ENCODE data around the gene ANKHD1. TPM values are rescaled to one million over a fixed set of nuclear protein-coding genes. Genes with fewer than 3 reads are reported as not detected.

The ANKHD1 gene
- total and polyA plus RNA-seq, 9 donors: 48.3 to 141 (median 110) TPM

GRCh38 chr5:140554454-140554853, 152.8 kb downstream of the ANKHD1 start:
- H3K36me3 ChIP-seq: no peaks in the 10 kb centered on the region
- no peak overlapping the region for H3K27ac ChIP-seq
- H3K4me1 ChIP-seq (ENCODE audit: insufficient read depth): peaks cover 6% of the 10 kb centered on the region
- H3K4me3 ChIP-seq: no peak overlapping the region
- intact Hi-C loops (cut with DNase I): no loop called here
- H3K27me3 ChIP-seq: no peaks in the 10 kb centered on the region
- no peak for DNase-seq
- no peaks in the 10 kb centered on the region for H3K9me3 ChIP-seq
- 46 to 54% (median 49%) methylated on average over 2 of the region's 2 CpGs for WGBS, 3 donors
- TF ChIP-seq CTCF (IDR thresholded peaks at IDR 0.05): no peak
- no peak for TF ChIP-seq EP300 (IDR thresholded peaks at IDR 0.05)
- TF ChIP-seq POLR2A (IDR thresholded peaks at IDR 0.05): no peak

GRCh38 chr5:140555747-140556312, 154.2 kb downstream of the ANKHD1 start:
- Histone ChIP-seq H3K4me3 (no peak overlapping the region), H3K36me3 (no peaks in the 10 kb centered on the region), H3K4me1 (ENCODE audit: insufficient read depth) (peaks cover 5% of the 10 kb centered on the region), H3K27ac (no peak overlapping the region), H3K9me3 (no peaks in the 10 kb centered on the region), H3K27me3 (no peaks in the 10 kb centered on the region)
- no peak for DNase-seq
- no peak for TF ChIP-seq CTCF (IDR thresholded peaks at IDR 0.05)
- TF ChIP-seq EP300 (IDR thresholded peaks at IDR 0.05): no peak
- TF ChIP-seq POLR2A (IDR thresholded peaks at IDR 0.05): no peak
- intact Hi-C loops (cut with DNase I): loop anchor here in 1 of 4 donors (5.0 kb wide), 1 partner anchor 86 kb away; no protein-coding TSS in a partner anchor
- 71 to 86% (median 75%) methylated on average over 1 of the region's 1 CpG for WGBS, 3 donors

- intact Hi-C loops (cut with DNase I): loop anchor here in 1 of 4 donors (5.0 kb wide), 1 partner anchor 86 kb away; no protein-coding TSS in a partner anchor
- 3 to 6% (median 4%) methylated on average over 6 of the region's 6 CpGs for WGBS, 3 donors
- Histone ChIP-seq H3K9me3 (no peaks in the 10 kb centered on the region), H3K27ac (no peak overlapping the region), H3K36me3 (no peaks in the 10 kb centered on the region), H3K4me3 (peak overlapping the region; percentile 89), H3K4me1 (ENCODE audit: insufficient read depth) (peaks cover 5% of the 10 kb centered on the region), H3K27me3 (no peaks in the 10 kb centered on the region)
- DNase-seq: no peak
- TF ChIP-seq CTCF (IDR thresholded peaks at IDR 0.05) (no peak), EP300 (IDR thresholded peaks at IDR 0.05) (no peak), POLR2A (IDR thresholded peaks at IDR 0.05) (no peak)
These were observed 154.8 kb downstream of the ANKHD1 start for GRCh38 chr5:140556438-140556837.

- Histone ChIP-seq H3K4me3 (peak within 1 kb of the TSS; percentile 89), H3K36me3 (no peaks in the 10 kb centered on the region), H3K27ac (peak within 1 kb of the TSS; percentile 34 to 74), H3K9me3 (no peaks in the 10 kb centered on the region), H3K27me3 (no peaks in the 10 kb centered on the region), H3K4me1 (ENCODE audit: insufficient read depth) (peaks cover 5% of the 10 kb centered on the region)
- TF ChIP-seq CTCF (IDR thresholded peaks at IDR 0.05) (no peak), POLR2A (IDR thresholded peaks at IDR 0.05) (peak; percentile 96), EP300 (IDR thresholded peaks at IDR 0.05) (peak; percentile 41)
- DNase-seq: peak; percentile 89 to 96 (median 94)
- intact Hi-C loops (cut with DNase I): loop anchor here in 1 of 4 donors (5.0 kb wide), 1 partner anchor 85 kb away; no protein-coding TSS in a partner anchor
- WGBS, 3 donors: 0 to 1% (median 0%) methylated on average over 44 to 46 of the region's 46 CpGs
These were observed 155.6 kb downstream of the ANKHD1 start, which contains the start of gene SRA1 for GRCh38 chr5:140557136-140557805. TSS of gene SRA1 (minus strand) at chr5:140557473. CDS start at chr5:140557452, 21 bp downstream.

Measured in ovary (tissue), 9 donors.